ENCODE measurements around the gene PES1. TPM values are rescaled to one million over a fixed set of nuclear protein-coding genes. Genes with fewer than 3 reads are reported as not detected.
"Not testable (repeated sequence)": the region's sequence is repeated elsewhere in the genome, so short reads cannot be mapped to it uniquely, and the experiment has no call there.

Gene PES1
- total RNA-seq, 1 donor from 2014 or later, result 73.5 TPM

DNA sequence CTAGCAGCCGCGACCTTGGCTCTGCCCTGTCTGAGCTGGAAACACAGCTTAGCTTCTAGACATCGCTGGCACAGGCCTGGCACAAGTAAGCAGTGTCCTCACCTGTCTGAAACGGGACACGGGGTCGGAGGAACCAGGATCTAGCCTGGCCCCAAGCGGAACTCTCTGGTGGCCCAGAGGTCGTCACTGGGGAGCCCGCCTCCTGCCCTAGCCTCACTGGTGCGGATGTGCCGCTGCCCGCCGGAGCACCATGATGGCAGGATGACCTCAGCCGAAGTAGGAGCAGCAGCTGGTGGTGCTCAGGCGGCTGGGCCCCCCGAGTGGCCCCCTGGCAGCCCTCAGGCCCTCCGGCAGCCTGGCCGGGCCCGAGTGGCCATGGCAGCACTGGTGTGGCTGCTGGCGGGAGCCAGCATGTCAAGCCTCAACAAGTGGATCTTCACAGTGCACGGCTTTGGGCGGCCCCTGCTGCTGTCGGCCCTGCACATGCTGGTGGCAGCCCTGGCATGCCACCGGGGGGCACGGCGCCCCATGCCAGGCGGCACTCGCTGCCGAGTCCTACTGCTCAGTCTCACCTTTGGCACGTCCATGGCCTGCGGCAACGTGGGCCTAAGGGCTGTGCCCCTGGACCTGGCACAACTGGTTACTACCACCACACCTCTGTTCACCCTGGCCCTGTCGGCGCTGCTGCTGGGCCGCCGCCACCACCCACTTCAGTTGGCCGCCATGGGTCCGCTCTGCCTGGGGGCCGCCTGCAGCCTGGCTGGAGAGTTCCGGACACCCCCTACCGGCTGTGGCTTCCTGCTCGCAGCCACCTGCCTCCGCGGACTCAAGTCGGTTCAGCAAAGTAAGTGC lies 44.7 kb upstream of the PES1 start:
- H3K27me3 Mint-ChIP-seq (ENCODE audit: unreplicated experiment), result no peaks in the 10 kb centered on the region
- peaks cover 28% of the 10 kb centered on the region for H3K4me1 Mint-ChIP-seq (ENCODE audit: unreplicated experiment)
- no peak for DNase-seq (ENCODE audit: extremely low spot score, unreplicated experiment)
- H3K36me3 Mint-ChIP-seq (ENCODE audit: unreplicated experiment), result peaks cover 3% of the 10 kb centered on the region
- TF ChIP-seq, protein P1, sequence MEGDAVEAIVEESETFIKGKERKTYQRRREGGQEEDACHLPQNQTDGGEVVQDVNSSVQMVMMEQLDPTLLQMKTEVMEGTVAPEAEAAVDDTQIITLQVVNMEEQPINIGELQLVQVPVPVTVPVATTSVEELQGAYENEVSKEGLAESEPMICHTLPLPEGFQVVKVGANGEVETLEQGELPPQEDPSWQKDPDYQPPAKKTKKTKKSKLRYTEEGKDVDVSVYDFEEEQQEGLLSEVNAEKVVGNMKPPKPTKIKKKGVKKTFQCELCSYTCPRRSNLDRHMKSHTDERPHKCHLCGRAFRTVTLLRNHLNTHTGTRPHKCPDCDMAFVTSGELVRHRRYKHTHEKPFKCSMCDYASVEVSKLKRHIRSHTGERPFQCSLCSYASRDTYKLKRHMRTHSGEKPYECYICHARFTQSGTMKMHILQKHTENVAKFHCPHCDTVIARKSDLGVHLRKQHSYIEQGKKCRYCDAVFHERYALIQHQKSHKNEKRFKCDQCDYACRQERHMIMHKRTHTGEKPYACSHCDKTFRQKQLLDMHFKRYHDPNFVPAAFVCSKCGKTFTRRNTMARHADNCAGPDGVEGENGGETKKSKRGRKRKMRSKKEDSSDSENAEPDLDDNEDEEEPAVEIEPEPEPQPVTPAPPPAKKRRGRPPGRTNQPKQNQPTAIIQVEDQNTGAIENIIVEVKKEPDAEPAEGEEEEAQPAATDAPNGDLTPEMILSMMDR (IDR thresholded peaks at IDR 0.05), result no peak
- no peaks in the 10 kb centered on the region for H3K9me3 Mint-ChIP-seq (ENCODE audit: unreplicated experiment)
- H3K27ac Mint-ChIP-seq (ENCODE audit: unreplicated experiment), result peak overlapping the region; percentile 84
- H3K4me3 Mint-ChIP-seq (ENCODE audit: unreplicated experiment), result peak overlapping the region; percentile 76

DNA sequence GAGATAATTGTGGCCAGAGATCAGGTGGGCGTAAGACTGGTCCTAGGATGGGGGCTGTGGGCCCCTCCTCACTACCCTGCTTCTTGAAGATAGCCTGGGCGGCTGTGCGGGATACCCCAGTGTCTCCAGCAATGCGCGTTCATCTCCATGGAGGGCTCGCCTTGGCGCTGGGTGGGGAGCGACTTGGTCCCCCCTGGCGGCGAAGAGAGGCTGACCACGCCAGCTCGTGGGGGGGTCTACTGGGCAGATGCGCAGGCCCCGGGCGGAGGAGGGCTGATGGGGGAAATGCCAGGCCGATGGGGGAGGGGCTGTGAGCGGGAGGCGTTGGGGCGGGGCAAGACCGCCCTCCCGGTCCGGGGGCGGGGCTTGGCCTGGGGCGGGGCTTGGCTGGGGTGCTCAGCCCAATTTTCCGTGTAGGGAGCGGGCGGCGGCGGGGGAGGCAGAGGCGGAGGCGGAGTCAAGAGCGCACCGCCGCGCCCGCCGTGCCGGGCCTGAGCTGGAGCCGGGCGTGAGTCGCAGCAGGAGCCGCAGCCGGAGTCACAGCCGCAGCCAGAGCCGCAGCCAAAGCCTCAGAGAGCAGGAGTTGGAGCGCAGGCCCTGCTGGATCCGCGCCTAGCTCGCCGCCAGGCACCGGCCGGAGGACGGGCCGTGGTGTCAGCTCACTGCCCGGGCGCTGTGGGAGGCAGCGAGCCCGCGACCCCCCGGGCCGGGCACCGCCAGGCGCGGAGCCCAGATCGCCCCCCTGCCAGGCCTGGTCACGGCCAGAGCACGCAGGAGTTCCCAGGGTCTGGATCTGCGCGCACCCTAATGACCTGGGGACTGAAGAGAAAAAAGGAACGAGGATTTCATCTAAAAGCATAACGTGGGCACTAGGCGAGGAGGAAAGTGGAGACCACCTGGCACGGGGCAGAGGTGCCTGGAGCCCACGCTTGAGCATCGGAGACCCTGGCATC lies 43.8 kb upstream of the PES1 start, which contains the start of gene SLC35E4:
Gene SLC35E4 (plus strand): TSS at position 509 of the 953 bp plus-strand sequence. CDS start 670 bp downstream, outside the sequence.
- Mint-ChIP-seq H3K36me3 (ENCODE audit: unreplicated experiment) (peaks cover 3% of the 10 kb centered on the region), H3K4me1 (ENCODE audit: unreplicated experiment) (peaks cover 28% of the 10 kb centered on the region), H3K27me3 (ENCODE audit: unreplicated experiment) (no peaks in the 10 kb centered on the region), H3K9me3 (ENCODE audit: unreplicated experiment) (no peaks in the 10 kb centered on the region), H3K4me3 (ENCODE audit: unreplicated experiment) (peak within 1 kb of the TSS; percentile 76), H3K27ac (ENCODE audit: unreplicated experiment) (peak within 1 kb of the TSS; percentile 91)
- DNase-seq (ENCODE audit: extremely low spot score, unreplicated experiment), result peak; percentile 98
- TF ChIP-seq, protein P1 (IDR thresholded peaks at IDR 0.05), result peak; percentile 33

DNA sequence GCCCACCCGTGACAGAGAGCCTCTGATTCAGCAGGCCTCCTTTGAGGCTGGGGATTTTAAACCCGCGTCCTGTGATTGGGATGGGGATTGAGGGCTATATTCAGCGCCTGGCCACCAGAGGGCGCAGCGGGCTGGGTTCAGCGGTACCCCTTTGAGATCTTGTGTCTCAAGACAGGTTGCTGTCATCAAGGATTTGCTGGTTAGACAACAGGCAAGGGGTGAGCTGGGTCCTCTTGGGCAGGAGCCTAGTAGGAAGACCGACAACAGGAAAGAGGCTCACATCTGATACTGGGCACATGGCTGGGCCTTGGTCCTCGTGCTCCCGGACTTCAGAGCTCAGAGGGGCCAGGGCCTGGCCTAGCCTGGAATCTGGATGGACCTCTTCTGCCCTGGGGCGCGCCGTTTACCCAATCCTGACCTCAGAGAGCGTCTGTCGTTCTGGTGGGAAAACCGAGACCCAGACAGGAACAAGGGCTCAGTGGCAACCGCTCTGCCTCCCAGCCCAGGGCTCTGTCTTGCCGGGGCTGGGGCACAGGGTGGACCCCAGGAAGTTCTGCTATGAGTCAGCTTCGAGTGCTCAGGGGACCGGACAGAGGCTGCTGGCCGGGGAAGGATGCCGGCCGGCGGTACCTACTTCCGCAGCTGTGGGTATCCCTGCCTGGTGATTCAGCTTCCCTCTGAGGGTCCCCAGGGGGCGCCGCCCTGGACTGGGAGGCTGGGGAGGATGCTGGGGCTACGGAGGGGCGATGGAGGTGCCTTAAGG lies 42.9 kb upstream of the PES1 start:
- Mint-ChIP-seq H3K9me3 (ENCODE audit: unreplicated experiment) (no peaks in the 10 kb centered on the region), H3K27me3 (ENCODE audit: unreplicated experiment) (no peaks in the 10 kb centered on the region), H3K36me3 (ENCODE audit: unreplicated experiment) (peaks cover 3% of the 10 kb centered on the region), H3K27ac (ENCODE audit: unreplicated experiment) (peak overlapping the region; percentile 91), H3K4me3 (ENCODE audit: unreplicated experiment) (peak overlapping the region; percentile 76), H3K4me1 (ENCODE audit: unreplicated experiment) (peaks cover 28% of the 10 kb centered on the region)
- TF ChIP-seq, protein P1 (IDR thresholded peaks at IDR 0.05), result peak; percentile 95
- peak; percentile 96 for DNase-seq (ENCODE audit: extremely low spot score, unreplicated experiment)

DNA sequence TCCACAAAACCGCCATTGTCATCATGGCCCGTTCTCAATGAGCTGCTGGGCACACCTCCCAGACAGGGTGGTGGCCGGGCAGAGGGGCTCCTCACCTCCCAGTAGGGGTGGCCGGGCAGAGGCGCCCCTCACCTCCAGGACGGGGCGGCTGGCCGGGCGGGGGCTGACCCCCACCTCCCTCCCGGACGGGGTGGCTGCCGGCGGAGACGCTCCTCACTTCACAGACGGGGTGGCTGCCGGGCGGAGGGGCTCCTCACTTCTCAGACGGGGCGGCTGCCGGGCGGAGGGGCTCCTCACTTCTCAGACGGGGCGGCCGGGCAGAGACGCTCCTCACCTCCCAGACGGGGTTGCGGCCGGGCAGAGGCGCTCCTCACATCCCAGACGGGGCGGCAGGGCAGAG lies 39.8 kb upstream of the PES1 start:
- not testable (repeated sequence) for H3K9me3 Mint-ChIP-seq (ENCODE audit: unreplicated experiment); H3K36me3 Mint-ChIP-seq (ENCODE audit: unreplicated experiment); H3K27me3 Mint-ChIP-seq (ENCODE audit: unreplicated experiment); DNase-seq (ENCODE audit: extremely low spot score, unreplicated experiment); H3K4me3 Mint-ChIP-seq (ENCODE audit: unreplicated experiment); H3K27ac Mint-ChIP-seq (ENCODE audit: unreplicated experiment)
- peaks cover 20% of the 10 kb centered on the region for H3K4me1 Mint-ChIP-seq (ENCODE audit: unreplicated experiment)

DNA sequence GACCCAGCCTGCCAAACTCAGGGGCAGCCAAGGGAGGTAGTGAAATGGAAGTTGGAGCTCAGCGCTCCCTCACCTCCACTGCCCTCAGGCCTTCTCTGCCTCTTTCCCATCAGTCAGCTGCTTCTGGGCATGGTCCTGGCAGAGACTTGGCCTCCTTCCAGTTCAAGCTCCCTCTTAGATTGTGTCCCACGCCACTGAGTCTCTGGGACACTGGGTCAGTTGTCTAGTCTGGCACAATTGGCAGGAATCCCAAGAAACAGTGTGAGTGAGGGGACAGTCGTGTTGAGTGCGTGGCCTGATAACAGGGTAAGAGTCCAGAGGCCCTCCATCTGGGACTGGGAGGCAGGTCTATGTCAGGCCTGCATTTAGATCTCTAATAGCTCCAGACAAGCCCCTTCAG lies 36.8 kb upstream of the PES1 start:
- Mint-ChIP-seq H3K4me1 (ENCODE audit: unreplicated experiment) (peaks cover 3% of the 10 kb centered on the region), H3K36me3 (ENCODE audit: unreplicated experiment) (no peaks in the 10 kb centered on the region), H3K27me3 (ENCODE audit: unreplicated experiment) (no peaks in the 10 kb centered on the region), H3K27ac (ENCODE audit: unreplicated experiment) (no peak overlapping the region), H3K9me3 (ENCODE audit: unreplicated experiment) (no peaks in the 10 kb centered on the region), H3K4me3 (ENCODE audit: unreplicated experiment) (no peak overlapping the region)
- TF ChIP-seq, protein P1 (IDR thresholded peaks at IDR 0.05), result no peak
- DNase-seq (ENCODE audit: extremely low spot score, unreplicated experiment), result no peak

All from osteocyte (in vitro differentiated cells).